NCI-H1436 (cell line): ENCODE measurements around the gene CDC42SE2.

Source experiments
- DNase-seq: peaks from one replicate; lab custom pipeline; 2025; lab: John Stamatoyannopoulos, UW

Gene CDC42SE2

GRCh38 chr5:131441184-131441583, 177.3 kb downstream of the CDC42SE2 start:
- peak; percentile 12 for DNase-seq
